Fibroblast of villous mesenchyme (primary cell): ENCODE data around the gene C16orf92. TPM values are rescaled to one million over a fixed set of nuclear protein-coding genes. Genes with fewer than 3 reads are reported as not detected.
"Not testable (repeated sequence)": the region's sequence is repeated elsewhere in the genome, so short reads cannot be mapped to it uniquely, and the experiment has no call there.

Experiments used
- DNase-seq: peaks from one replicate; pipeline ENCODE4 v3.0.0-alpha.2; 2010; ENCODE audit warnings: low read depth
- H3K4me3 ChIP-seq: 2 replicates; pipeline ENCODE4 v1.5.1; 2011; ENCODE audit warnings: low read depth, mild to moderate bottlenecking, low read length
- CTCF ChIP-seq: IDR thresholded peaks from 2 replicates; pipeline ENCODE4 v1.5.1; 2012; ENCODE audit warnings: low read depth, mild to moderate bottlenecking, low read length; ENCODE audit not compliant: insufficient read depth
- total RNA-seq: library from RNA; depleted of rRNA; stranded (reverse); fragments of >200 nt; gene quantifications from 2 replicates; pipeline ENCODE4 v1.2.3, GENCODE V29; 2012

Gene C16orf92
- total RNA-seq, 1 donor, result not detected

- no peak for TF ChIP-seq CTCF
- H3K4me3 ChIP-seq, result peak within 1 kb of the TSS; percentile 54
Measured at GRCh38 chr16:30010844-30011713, 11.9 kb upstream of the C16orf92 start, which contains the start of gene DOC2A. DOC2A (minus strand) TSS chr16:30011027; CDS start chr16:30010222, 805 bp downstream.

GRCh38 chr16:30011714-30012504 is 11.1 kb upstream of the C16orf92 start:
- H3K4me3 ChIP-seq, result no peak overlapping the region
- no peak for DNase-seq
- no peak for TF ChIP-seq CTCF

More at GRCh38 chr16:30010844-30011713, 11.9 kb upstream of the C16orf92 start, which contains the start of gene DOC2A:
- no peak for DNase-seq

- H3K4me3 ChIP-seq, result not testable (repeated sequence)
Measured at GRCh38 chr16:30012598-30012997, 10.4 kb upstream of the C16orf92 start.

GRCh38 chr16:30015450-30015849 is 7.5 kb upstream of the C16orf92 start:
- DNase-seq, result not testable (repeated sequence)

More at GRCh38 chr16:30012598-30012997, 10.4 kb upstream of the C16orf92 start:
- DNase-seq, result not testable (repeated sequence)

GRCh38 chr16:30016555-30017276 is 6.3 kb upstream of the C16orf92 start:
- DNase-seq, result no peak
- TF ChIP-seq CTCF, result no peak
- H3K4me3 ChIP-seq, result no peak overlapping the region

More at GRCh38 chr16:30015450-30015849, 7.5 kb upstream of the C16orf92 start:
- H3K4me3 ChIP-seq, result not testable (repeated sequence)

- no peak for DNase-seq
- H3K4me3 ChIP-seq, result no peak overlapping the region
- TF ChIP-seq CTCF, result no peak
Measured at GRCh38 chr16:30017277-30017656, 5.7 kb upstream of the C16orf92 start.

GRCh38 chr16:30017937-30018336 is 5.1 kb upstream of the C16orf92 start:
- not testable (repeated sequence) for DNase-seq, H3K4me3 ChIP-seq

GRCh38 chr16:30018731-30019158 is 4.3 kb upstream of the C16orf92 start:
- no peak overlapping the region for H3K4me3 ChIP-seq
- no peak for TF ChIP-seq CTCF
- DNase-seq, result no peak
